A673 (cell line): Measurements from ENCODE around the gene GABRG3.

Source experiments
- EZH2 ChIP-seq: fragments of 200-600 bp; sonication (generic); IDR thresholded peaks from 2 replicates; pipeline ENCODE4 v1.6.1; 2017; ENCODE audit warnings: borderline replicate concordance, low read depth, mild to moderate bottlenecking, mixed read lengths, antibody characterized with exemption, low read length; ENCODE audit not compliant: poor library complexity, severe bottlenecking
- TF ChIP-seq, protein P1 (sequence below): fragments of 300-800, 200-600 bp; sonication (generic); conservative IDR thresholded peaks from 2 replicates; pipeline ENCODE4 v1.5.1; 2017; ENCODE audit warnings: low read depth, mild to moderate bottlenecking, antibody characterized with exemption, low read length, moderate library complexity, mixed read lengths

DNA sequence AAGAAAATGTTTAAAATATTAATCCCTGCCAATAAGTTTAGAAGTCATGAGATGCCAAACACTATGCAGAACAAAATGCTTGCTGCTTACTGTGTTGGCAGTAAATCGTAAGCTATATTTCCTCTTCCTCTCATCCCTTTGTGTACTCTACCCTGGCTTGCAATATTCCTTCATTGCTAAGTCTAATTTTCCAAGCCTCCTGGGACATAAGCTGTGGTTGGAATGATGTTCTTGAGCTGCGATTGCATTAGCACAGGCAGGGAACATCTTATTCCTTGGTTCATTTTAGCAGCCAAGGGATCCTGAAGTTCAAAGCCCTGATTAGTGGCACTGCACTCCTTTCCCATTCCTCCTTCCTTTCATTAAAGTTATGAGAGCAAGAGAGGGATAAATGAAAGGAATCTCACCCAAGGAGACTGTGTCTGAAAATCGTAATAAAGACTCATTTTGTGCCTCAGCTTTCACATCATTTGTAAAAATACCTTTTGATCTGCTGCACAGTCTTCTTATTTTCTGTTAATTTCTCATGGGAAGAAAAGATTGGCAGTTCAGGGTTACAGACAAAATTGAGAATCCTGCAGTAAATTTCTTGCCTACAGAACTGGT is 592.9 kb downstream of the GABRG3 start:
- TF ChIP-seq, protein P1, sequence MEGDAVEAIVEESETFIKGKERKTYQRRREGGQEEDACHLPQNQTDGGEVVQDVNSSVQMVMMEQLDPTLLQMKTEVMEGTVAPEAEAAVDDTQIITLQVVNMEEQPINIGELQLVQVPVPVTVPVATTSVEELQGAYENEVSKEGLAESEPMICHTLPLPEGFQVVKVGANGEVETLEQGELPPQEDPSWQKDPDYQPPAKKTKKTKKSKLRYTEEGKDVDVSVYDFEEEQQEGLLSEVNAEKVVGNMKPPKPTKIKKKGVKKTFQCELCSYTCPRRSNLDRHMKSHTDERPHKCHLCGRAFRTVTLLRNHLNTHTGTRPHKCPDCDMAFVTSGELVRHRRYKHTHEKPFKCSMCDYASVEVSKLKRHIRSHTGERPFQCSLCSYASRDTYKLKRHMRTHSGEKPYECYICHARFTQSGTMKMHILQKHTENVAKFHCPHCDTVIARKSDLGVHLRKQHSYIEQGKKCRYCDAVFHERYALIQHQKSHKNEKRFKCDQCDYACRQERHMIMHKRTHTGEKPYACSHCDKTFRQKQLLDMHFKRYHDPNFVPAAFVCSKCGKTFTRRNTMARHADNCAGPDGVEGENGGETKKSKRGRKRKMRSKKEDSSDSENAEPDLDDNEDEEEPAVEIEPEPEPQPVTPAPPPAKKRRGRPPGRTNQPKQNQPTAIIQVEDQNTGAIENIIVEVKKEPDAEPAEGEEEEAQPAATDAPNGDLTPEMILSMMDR, result no peak
- TF ChIP-seq EZH2, result no peak
